HepG2 (cell line): Measurements from ENCODE around the gene ALOX12. TPM values are rescaled to one million over a fixed set of nuclear protein-coding genes. Genes with fewer than 3 reads are reported as not detected.
"Not testable (repeated sequence)": the region's sequence is repeated elsewhere in the genome, so short reads cannot be mapped to it uniquely, and the experiment has no call there.

Experiments used
- ATAC-seq: fragments of 200-7000 bp; cut with Tn5 transposase; 3 replicates; pipeline ENCODE4 v1.9.1; 2020; ENCODE audit warnings: mild to moderate bottlenecking, moderate library complexity
- BruUV-seq: library from RNA; stranded (reverse); fragments of 400-500 nt; replicated peaks from 2 replicates; lab custom pipeline; 2021; lab: Mats Ljungman, UMichigan
- CTCF ChIA-PET: fragments of 300-600 bp; formaldehyde crosslinking; extraction: SDS; loops from one replicate; lab custom pipeline; 2021; ENCODE audit warnings: low total read pairs, inconsistent platforms, low intra/inter-chr PET ratio; lab: Yijun Ruan, JAX
- POLR2A ChIA-PET: fragments of 350-600 bp; sonication (Branson Sonifier 250); formaldehyde crosslinking; loops from one replicate; lab custom pipeline; 2020; ENCODE audit warnings: antibody characterized with exemption, inconsistent platforms; lab: Yijun Ruan, JAX
- DNase-seq: peaks from one replicate; pipeline ENCODE4 v3.0.0-alpha.2; 2015; ENCODE audit warnings: low spot score
- FAIRE-seq: peaks from 3 replicates; lab custom pipeline; 2011; peaks lifted over from hg19 to GRCh38; lab: Jason Lieb, UNC
- H2AFZ ChIP-seq: one replicate; pipeline ENCODE4 v1.6.1; 2011; ENCODE audit warnings: low read length, inconsistent platforms
- H3K27ac ChIP-seq: fragments of 300-600 bp; 3 replicates; pipeline ENCODE4 v1.8.0; 2011; ENCODE audit warnings: mixed run types, mild to moderate bottlenecking, mixed read lengths, low read length, inconsistent platforms; ENCODE audit not compliant: insufficient read depth; ENCODE audit errors: extremely low read length
- H3K27me3 ChIP-seq, 2 experiments: fragments of 200-600 bp in 1 of 2; 2 replicates in 1 of 2; 3 replicates in 1 of 2; pipeline versions ENCODE4 v1.6.0 to v1.8.0; 2011; ENCODE audit warnings: low read length in 2 of 2, mild to moderate bottlenecking in 2 of 2, moderate library complexity in 2 of 2, inconsistent platforms in 1 of 2; ENCODE audit not compliant: insufficient read depth in 2 of 2, control insufficient read depth in 1 of 2
- H3K36me3 ChIP-seq, 2 experiments: fragments of 200-600 bp in 1 of 2; replicated peaks in 1 of 2; 2 replicates in 1 of 2; 3 replicates in 1 of 2; pipeline versions ENCODE4 v1.5.1 to v1.8.0; 2011; ENCODE audit warnings: low read length in 2 of 2, inconsistent platforms in 1 of 2; ENCODE audit not compliant: insufficient read depth in 2 of 2, control insufficient read depth in 1 of 2
- H3K4me1 ChIP-seq: 2 replicates; pipeline ENCODE4 v1.5.1; 2012; ENCODE audit warnings: low read length, inconsistent platforms; ENCODE audit not compliant: insufficient read depth
- H3K4me2 ChIP-seq: 2 replicates; pipeline ENCODE4 v1.6.0; 2011; ENCODE audit warnings: low read depth, low read length, inconsistent platforms
- H3K4me3 ChIP-seq, 3 experiments: fragments of 200-600 bp in 1 of 3; sonication (generic), shearing (Covaris generic) in 1 of 3; replicated peaks in 1 of 3; 2 replicates each; pipeline ENCODE4 v1.5.1; 2011 to 2016; ENCODE audit warnings: low read length in 3 of 3, inconsistent platforms in 2 of 3, low read depth in 2 of 3, mild to moderate bottlenecking in 2 of 3, control low read depth in 1 of 3, mixed read lengths in 1 of 3; ENCODE audit not compliant: insufficient read depth in 1 of 3
- H3K79me2 ChIP-seq: one replicate; pipeline ENCODE4 v1.6.1; 2011; ENCODE audit warnings: low read length, inconsistent platforms; ENCODE audit not compliant: insufficient read depth
- H3K9ac ChIP-seq: 2 replicates; pipeline ENCODE4 v1.6.0; 2011; ENCODE audit warnings: mild to moderate bottlenecking, low read depth, low read length, inconsistent platforms; ENCODE audit not compliant: insufficient read depth
- H3K9me3 ChIP-seq: 2 replicates; pipeline ENCODE4 v1.5.1; 2012; ENCODE audit warnings: mild to moderate bottlenecking, low read length
- H4K20me1 ChIP-seq: 2 replicates; pipeline ENCODE4 v1.6.0; 2011; ENCODE audit warnings: inconsistent platforms, mild to moderate bottlenecking, low read length, moderate library complexity; ENCODE audit not compliant: insufficient read depth
- GABPB1 ChIP-seq: IDR thresholded peaks from 2 replicates; pipeline ENCODE4 v1.6.1; 2016; ENCODE audit warnings: mild to moderate bottlenecking, missing genetic modification reagents, moderate library complexity, missing compliant biosample characterization
- NFE2L2 ChIP-seq: fragments of 150-350 bp; IDR thresholded peaks from 2 replicates; pipeline ENCODE4 v1.6.1; 2014; ENCODE audit warnings: low read length
- PAX8 ChIP-seq: sonication (generic); formaldehyde crosslinking; IDR thresholded peaks from 2 replicates; pipeline ENCODE4 v1.8.0; 2022; ENCODE audit warnings: mild to moderate bottlenecking, missing genetic modification reagents, borderline replicate concordance
- SMAD9 ChIP-seq: sonication (generic); formaldehyde crosslinking; IDR thresholded peaks from 2 replicates; pipeline ENCODE4 v1.5.1; 2020; ENCODE audit warnings: mild to moderate bottlenecking, missing genetic modification reagents
- YY1 ChIP-seq: IDR thresholded peaks from 2 replicates; pipeline ENCODE4 v1.6.1; 2011; ENCODE audit warnings: low read length, low read depth, moderate library complexity, mild to moderate bottlenecking; ENCODE audit not compliant: insufficient read depth, insufficient replicate concordance
- ZNF207 ChIP-seq: fragments of 450-650 bp; IDR thresholded peaks from 2 replicates; pipeline ENCODE4 v1.6.1; 2016; ENCODE audit warnings: antibody characterized with exemption, borderline replicate concordance
- WGBS: methylation state at CpG from one replicate; pipeline ENCODE4 v1.1.6; 2017; ENCODE audit warnings: low lambda C conversion rate; 5-methylcytosine and 5-hydroxymethylcytosine counted together
- in situ Hi-C: cut with HindIII; loops from 2 replicates; pipeline ENCODE4 v1.10.0; 2017; ENCODE audit warnings: low pct_unique_long_range_greater_than_20kb; ENCODE audit not compliant: extremely low pct_ligation_motif_present
- intact Hi-C: fragments of 100-400 bp; cut with micrococcal nuclease; formaldehyde crosslinking; loops from one replicate; pipeline ENCODE4 v1.10.0; 2022; ENCODE audit not compliant: unreplicated experiment
- polyA plus RNA-seq, 8 experiments: library from polyadenylated mRNA; depleted of rRNA in 3 of 8; stranded (reverse) in 7 of 8; unstranded in 1 of 8; fragments of >200 nt; fragmentation: Illumina TruSeq in 4 of 8; extraction: Trizol in 4 of 8; gene quantifications; 2 replicates each; pipeline versions ENCODE4 v1.2.1 to v1.2.3, GENCODE V29; 2011 to 2016; ENCODE audit warnings: low read depth in 4 of 8, missing spikeins in 1 of 8, mixed read lengths in 1 of 8; ENCODE audit not compliant: insufficient read depth in 1 of 8
- total RNA-seq, 5 experiments: library from RNA; depleted of rRNA; stranded (reverse); fragments of >200 nt; fragmentation: Illumina TruSeq; extraction: Trizol; gene quantifications; 2 replicates each; pipeline ENCODE4 v1.2.3, GENCODE V29; 2016; ENCODE audit warnings: low read depth in 1 of 5

The ALOX12 gene
- total and polyA plus RNA-seq, 2 of the 13 experiments (the other 11 are each of a cell fraction or from before 2014, with no cell fraction given), result not detected

- no peak for TF ChIP-seq YY1
- no peak for TF ChIP-seq GABPB1 (CRISPR knock-in tag)
- no peak for TF ChIP-seq PAX8 (CRISPR knock-in tag)
- TF ChIP-seq SMAD9 (CRISPR knock-in tag), result no peak
- TF ChIP-seq ZNF207, result no peak
These were observed 24.9 kb upstream of the ALOX12 start (continued) for GRCh38 chr17:6970992-6971391.

DNA sequence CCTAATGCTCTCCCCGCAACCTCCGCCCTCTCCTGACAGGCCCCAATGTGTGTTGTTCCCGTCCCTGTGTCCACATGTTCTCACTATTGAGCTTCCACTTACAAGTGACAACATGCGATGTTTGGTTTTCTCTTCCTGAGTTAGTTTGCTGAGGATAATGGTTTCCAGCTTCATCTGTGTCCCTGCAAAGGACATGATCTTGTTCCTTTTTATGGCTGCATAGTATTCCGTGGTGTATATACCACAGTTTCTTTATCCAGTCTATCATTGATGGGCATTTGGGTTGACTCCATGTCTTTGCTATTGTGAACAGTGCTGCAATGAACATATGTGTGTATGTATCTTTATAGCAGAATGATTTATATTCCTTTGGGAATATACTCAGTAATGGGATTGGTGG lies 16.4 kb upstream of the ALOX12 start:
- H3K27ac ChIP-seq, CTCF ChIA-PET, H2AFZ ChIP-seq, H3K4me3 ChIP-seq, in situ Hi-C loops, H3K27me3 ChIP-seq, H4K20me1 ChIP-seq, POLR2A ChIA-PET, H3K4me1 ChIP-seq, ATAC-seq, intact Hi-C loops, H3K9ac ChIP-seq, H3K36me3 ChIP-seq, H3K4me2 ChIP-seq, H3K9me3 ChIP-seq, FAIRE-seq, BruUV-seq, H3K79me2 ChIP-seq, DNase-seq: not testable (repeated sequence)
- WGBS, result 69% methylated on average over 5 of the region's 5 CpGs

GRCh38 chr17:6981426-6981825 lies 14.4 kb upstream of the ALOX12 start:
- H3K4me1 ChIP-seq, result no peaks in the 10 kb centered on the region
- no peaks in the 10 kb centered on the region for H3K9me3 ChIP-seq
- in situ Hi-C loops, result no loop called here
- H2AFZ ChIP-seq, result no peak overlapping the region
- no peak overlapping the region for H3K4me2 ChIP-seq
- CTCF ChIA-PET, result no interaction called here
- no peak for DNase-seq
- TF ChIP-seq NFE2L2, result no peak
- TF ChIP-seq, all 625 proteins: peak for 0
- intact Hi-C loops, result no loop called here
- H3K79me2 ChIP-seq, result no peaks in the 10 kb centered on the region
- no TSS peak for BruUV-seq
- FAIRE-seq (no peak), ATAC-seq (no peak)
- no peaks in the 10 kb centered on the region; a peak in 1 of 5 replicates for H3K27me3 ChIP-seq
- H3K27ac ChIP-seq, result no peak overlapping the region
- WGBS, result 27% methylated on average over 1 of the region's 1 CpG
- POLR2A ChIA-PET, result no interaction called here
- H3K9ac ChIP-seq, result no peak overlapping the region
- H4K20me1 ChIP-seq, result no peaks in the 10 kb centered on the region
- no peaks in the 10 kb centered on the region for H3K36me3 ChIP-seq
- no peak overlapping the region for H3K4me3 ChIP-seq
